Measurements from ENCODE around the gene SEC22B. TPM values are rescaled to one million over a fixed set of nuclear protein-coding genes. Genes with fewer than 3 reads are reported as not detected.

Gene SEC22B
- total and polyA plus RNA-seq, 2 of the 13 experiments (the other 11 are each of a cell fraction or from before 2014, with no cell fraction given): 14.2 to 29.1 TPM

- TF ChIP-seq, protein P1, sequence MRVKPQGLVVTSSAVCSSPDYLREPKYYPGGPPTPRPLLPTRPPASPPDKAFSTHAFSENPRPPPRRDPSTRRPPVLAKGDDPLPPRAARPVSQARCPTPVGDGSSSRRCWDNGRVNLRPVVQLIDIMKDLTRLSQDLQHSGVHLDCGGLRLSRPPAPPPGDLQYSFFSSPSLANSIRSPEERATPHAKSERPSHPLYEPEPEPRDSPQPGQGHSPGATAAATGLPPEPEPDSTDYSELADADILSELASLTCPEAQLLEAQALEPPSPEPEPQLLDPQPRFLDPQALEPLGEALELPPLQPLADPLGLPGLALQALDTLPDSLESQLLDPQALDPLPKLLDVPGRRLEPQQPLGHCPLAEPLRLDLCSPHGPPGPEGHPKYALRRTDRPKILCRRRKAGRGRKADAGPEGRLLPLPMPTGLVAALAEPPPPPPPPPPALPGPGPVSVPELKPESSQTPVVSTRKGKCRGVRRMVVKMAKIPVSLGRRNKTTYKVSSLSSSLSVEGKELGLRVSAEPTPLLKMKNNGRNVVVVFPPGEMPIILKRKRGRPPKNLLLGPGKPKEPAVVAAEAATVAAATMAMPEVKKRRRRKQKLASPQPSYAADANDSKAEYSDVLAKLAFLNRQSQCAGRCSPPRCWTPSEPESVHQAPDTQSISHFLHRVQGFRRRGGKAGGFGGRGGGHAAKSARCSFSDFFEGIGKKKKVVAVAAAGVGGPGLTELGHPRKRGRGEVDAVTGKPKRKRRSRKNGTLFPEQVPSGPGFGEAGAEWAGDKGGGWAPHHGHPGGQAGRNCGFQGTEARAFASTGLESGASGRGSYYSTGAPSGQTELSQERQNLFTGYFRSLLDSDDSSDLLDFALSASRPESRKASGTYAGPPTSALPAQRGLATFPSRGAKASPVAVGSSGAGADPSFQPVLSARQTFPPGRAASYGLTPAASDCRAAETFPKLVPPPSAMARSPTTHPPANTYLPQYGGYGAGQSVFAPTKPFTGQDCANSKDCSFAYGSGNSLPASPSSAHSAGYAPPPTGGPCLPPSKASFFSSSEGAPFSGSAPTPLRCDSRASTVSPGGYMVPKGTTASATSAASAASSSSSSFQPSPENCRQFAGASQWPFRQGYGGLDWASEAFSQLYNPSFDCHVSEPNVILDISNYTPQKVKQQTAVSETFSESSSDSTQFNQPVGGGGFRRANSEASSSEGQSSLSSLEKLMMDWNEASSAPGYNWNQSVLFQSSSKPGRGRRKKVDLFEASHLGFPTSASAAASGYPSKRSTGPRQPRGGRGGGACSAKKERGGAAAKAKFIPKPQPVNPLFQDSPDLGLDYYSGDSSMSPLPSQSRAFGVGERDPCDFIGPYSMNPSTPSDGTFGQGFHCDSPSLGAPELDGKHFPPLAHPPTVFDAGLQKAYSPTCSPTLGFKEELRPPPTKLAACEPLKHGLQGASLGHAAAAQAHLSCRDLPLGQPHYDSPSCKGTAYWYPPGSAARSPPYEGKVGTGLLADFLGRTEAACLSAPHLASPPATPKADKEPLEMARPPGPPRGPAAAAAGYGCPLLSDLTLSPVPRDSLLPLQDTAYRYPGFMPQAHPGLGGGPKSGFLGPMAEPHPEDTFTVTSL (CRISPR knock-in tag; IDR thresholded peaks at IDR 0.05; ENCODE audit: borderline replicate concordance): peak; percentile 63; the same call in 1 of the 2 replicates
- TF ChIP-seq FOXA1 (IDR thresholded peaks at IDR 0.05) (no peak), FOXA1 (CRISPR knock-in tag; IDR thresholded peaks at IDR 0.05) (0 out of 2 replicates have a peak, but pooled peaks have one; percentile 20), FOXJ3 (CRISPR knock-in tag; IDR thresholded peaks at IDR 0.05; ENCODE audit: borderline replicate concordance) (peak; percentile 67; the same call in 1 of the 2 replicates), ARNT (IDR thresholded peaks at IDR 0.05) (no peak), PAXIP1 (CRISPR knock-in tag; conservative IDR thresholded peaks at IDR 0.05) (peak; percentile 58), MAZ (IDR thresholded peaks at IDR 0.05; ENCODE audit: borderline replicate concordance, low read depth, low read length) (peak; percentile 33; the same call in 1 of the 2 replicates), MAZ (CRISPR knock-in tag; IDR thresholded peaks at IDR 0.05; ENCODE audit: low read depth) (no peak; the same call in none of the 2 replicates), ZBTB34 (CRISPR knock-in tag; IDR thresholded peaks at IDR 0.05) (0 out of 2 replicates have a peak, but pooled peaks have one; percentile 48), ZNF563 (CRISPR knock-in tag; IDR thresholded peaks at IDR 0.05) (peak; percentile 69; the same call in 1 of the 2 replicates), AGO1 (IDR thresholded peaks at IDR 0.05; ENCODE audit: low read depth, low read length, poor library complexity, severe bottlenecking) (peak; percentile 35)
- TF ChIP-seq, protein P2, sequence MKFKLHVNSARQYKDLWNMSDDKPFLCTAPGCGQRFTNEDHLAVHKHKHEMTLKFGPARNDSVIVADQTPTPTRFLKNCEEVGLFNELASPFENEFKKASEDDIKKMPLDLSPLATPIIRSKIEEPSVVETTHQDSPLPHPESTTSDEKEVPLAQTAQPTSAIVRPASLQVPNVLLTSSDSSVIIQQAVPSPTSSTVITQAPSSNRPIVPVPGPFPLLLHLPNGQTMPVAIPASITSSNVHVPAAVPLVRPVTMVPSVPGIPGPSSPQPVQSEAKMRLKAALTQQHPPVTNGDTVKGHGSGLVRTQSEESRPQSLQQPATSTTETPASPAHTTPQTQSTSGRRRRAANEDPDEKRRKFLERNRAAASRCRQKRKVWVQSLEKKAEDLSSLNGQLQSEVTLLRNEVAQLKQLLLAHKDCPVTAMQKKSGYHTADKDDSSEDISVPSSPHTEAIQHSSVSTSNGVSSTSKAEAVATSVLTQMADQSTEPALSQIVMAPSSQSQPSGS (CRISPR knock-in tag; IDR thresholded peaks at IDR 0.05): peak; percentile 87
- TF ChIP-seq, protein P3, sequence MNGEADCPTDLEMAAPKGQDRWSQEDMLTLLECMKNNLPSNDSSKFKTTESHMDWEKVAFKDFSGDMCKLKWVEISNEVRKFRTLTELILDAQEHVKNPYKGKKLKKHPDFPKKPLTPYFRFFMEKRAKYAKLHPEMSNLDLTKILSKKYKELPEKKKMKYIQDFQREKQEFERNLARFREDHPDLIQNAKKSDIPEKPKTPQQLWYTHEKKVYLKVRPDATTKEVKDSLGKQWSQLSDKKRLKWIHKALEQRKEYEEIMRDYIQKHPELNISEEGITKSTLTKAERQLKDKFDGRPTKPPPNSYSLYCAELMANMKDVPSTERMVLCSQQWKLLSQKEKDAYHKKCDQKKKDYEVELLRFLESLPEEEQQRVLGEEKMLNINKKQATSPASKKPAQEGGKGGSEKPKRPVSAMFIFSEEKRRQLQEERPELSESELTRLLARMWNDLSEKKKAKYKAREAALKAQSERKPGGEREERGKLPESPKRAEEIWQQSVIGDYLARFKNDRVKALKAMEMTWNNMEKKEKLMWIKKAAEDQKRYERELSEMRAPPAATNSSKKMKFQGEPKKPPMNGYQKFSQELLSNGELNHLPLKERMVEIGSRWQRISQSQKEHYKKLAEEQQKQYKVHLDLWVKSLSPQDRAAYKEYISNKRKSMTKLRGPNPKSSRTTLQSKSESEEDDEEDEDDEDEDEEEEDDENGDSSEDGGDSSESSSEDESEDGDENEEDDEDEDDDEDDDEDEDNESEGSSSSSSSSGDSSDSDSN (CRISPR knock-in tag; IDR thresholded peaks at IDR 0.05): peak; percentile 85
Measured at GRCh38 chr1:120176092-120176855, at the start of gene SEC22B (continued).
